LNCAP (cell line): ENCODE measurements around the gene DUSP22.

ENCODE experiments used
- TF ChIP-seq, protein P1 (sequence below): fragments of 450-650 bp; IDR thresholded peaks from 2 replicates; pipeline ENCODE4 v1.5.1; 2017; ENCODE audit warnings: mild to moderate bottlenecking

Gene DUSP22

GRCh38 chr6:296151-297122 lies 4.2 kb downstream of the DUSP22 start:
- TF ChIP-seq, protein P1, sequence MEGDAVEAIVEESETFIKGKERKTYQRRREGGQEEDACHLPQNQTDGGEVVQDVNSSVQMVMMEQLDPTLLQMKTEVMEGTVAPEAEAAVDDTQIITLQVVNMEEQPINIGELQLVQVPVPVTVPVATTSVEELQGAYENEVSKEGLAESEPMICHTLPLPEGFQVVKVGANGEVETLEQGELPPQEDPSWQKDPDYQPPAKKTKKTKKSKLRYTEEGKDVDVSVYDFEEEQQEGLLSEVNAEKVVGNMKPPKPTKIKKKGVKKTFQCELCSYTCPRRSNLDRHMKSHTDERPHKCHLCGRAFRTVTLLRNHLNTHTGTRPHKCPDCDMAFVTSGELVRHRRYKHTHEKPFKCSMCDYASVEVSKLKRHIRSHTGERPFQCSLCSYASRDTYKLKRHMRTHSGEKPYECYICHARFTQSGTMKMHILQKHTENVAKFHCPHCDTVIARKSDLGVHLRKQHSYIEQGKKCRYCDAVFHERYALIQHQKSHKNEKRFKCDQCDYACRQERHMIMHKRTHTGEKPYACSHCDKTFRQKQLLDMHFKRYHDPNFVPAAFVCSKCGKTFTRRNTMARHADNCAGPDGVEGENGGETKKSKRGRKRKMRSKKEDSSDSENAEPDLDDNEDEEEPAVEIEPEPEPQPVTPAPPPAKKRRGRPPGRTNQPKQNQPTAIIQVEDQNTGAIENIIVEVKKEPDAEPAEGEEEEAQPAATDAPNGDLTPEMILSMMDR, result no peak

DNA sequence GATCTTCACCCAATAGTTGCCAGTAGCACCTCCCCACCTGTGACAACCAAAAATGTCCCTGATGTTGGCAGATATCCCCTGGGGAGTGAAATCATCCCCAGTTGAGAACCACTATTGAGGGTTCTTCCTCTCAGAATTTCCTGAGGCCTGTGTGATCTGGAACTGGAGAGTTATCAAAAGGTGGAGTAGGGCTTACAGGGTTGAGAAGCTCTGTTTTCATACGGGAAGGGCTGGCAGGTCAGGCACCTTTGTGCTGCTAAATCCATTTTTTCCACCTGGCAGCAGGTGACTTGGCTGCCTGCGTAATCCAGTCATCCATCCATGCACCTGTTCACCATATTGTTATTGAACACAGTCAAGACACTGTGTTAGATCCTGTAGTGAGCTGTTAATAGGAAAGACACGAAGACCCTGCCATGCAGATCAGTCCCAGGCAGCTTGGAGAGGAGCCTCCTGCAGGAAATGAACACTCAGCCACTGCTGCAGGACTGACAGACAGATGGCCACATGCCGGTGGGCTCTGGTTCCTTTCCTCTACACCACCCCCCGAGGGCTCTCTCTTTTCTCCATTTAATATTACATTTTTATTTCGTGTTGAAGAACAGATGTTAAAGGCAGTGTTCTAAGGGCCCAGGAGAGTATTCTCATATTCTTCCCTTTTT lies 5.4 kb downstream of the DUSP22 start:
- TF ChIP-seq, protein P1, result no peak

DNA sequence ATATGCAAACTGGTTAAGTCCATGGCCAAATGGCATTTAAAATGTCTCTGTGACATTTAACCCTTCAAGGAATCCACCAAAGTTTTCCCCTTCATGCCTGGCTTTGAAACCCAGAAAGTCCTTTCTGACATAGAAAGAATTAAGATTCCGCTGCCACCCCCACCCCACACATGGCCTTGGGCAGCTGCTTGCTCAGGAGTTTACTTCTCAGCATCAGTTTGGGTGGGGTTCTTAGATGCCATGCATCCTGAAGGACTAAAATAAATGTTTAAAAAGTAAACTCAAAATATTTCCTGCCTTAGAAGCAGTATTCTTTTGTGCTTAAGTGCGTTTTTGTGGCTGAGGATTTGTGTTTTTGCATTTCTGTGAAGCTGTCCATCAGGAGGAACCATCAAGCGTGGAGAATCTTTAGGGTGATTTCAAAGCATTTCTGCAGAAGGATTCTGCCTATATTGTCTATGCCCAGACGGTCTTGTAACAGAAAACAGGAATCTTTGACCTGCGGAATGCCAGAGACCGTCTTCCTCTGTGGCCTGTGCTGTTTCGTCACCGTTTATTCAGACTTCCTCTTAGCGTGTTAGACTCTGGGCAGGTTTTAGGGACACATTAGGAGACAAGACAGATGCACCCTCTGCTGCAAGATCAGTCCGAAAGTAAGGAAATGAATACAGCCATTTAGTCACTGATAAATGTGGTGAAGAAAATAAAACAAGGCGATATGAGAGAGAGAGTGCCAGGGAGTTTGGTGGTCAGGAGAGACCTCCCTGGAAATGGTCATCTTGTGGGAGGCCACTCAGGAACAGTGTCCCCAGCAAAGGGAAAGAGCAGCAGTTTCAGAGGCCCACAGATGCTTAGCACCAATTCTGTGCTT lies 6.2 kb downstream of the DUSP22 start:
- TF ChIP-seq, protein P1, result no peak

GRCh38 chr6:299104-299980 lies 7.1 kb downstream of the DUSP22 start:
- TF ChIP-seq, protein P1, result no peak

- TF ChIP-seq, protein P1, result no peak
These were observed 7.7 kb downstream of the DUSP22 start for GRCh38 chr6:300026-300425.

GRCh38 chr6:300494-301198 lies 8.4 kb downstream of the DUSP22 start:
- TF ChIP-seq, protein P1, result no peak
